Measurements from ENCODE around the gene SCGB3A1.

DNA sequence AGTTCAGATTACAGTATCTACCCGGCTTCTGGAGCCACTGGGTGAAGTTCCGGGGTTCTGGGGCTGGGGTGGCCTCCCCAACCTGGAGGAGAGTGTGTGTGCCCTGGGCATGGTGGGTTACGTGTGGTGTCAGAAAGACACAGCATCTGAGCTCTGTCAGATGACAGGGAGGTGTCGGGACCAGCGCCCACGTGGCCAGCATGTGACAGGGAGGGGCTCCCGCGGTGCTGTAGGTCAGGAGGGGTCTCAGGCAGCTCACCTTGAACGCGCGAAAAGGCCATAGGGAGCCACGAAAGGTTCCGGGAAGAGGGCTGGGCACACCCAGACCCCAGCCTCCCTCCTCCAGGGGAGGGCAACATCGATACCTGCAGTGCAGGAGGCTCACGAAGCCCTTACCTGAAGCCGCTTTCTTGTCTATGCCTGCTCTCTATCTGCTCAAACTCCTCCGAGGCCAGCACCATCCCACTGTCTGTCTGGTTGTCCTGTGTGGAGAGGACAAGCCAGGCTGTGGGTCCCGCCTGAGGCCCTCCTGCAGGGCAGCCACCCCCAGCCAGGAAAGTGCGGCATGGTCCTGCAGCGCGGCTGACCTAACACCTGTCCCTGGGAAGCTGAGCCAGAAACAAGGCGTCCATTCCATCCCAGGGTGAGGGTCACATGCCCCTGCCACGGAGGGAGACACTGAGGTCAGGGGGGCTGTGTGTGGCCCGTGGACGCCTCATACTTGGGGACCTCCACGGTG is 17.4 kb upstream of the SCGB3A1 start:
- no peak for TF ChIP-seq CTCF (IDR thresholded peaks at IDR 0.05)
- no peak for TF ChIP-seq POLR2A (IDR thresholded peaks at IDR 0.05)
